ENCODE data around the gene KRT82. TPM values are rescaled to one million over a fixed set of nuclear protein-coding genes. Genes with fewer than 3 reads are reported as not detected.
A peak's percentile ranks its signal among the peaks of the same experiment; 100 is the strongest.

Gene KRT82
- total and polyA plus RNA-seq, 2 of the 8 experiments (the other 6 are each of a cell fraction or from before 2014, with no cell fraction given), result not detected

- Histone ChIP-seq H3K27me3 (replicated peaks in 1 of 4; ENCODE audit: control insufficient read depth in 3 of 4, extremely low read depth in 1 of 4, insufficient read depth in 3 of 4, low read length in 3 of 4) (no peaks in the 10 kb centered on the region), H3K36me3 (ENCODE audit: control insufficient read depth in 2 of 4, insufficient read depth in 4 of 4, low read length in 3 of 4) (no peaks in the 10 kb centered on the region), H3K4me3 (ENCODE audit: extremely low read depth in 1 of 4, insufficient read depth in 2 of 4, low read depth in 3 of 4, low read length in 4 of 4) (no peak overlapping the region), H4K20me1 (replicated peaks in 1 of 2; ENCODE audit: control insufficient read depth in 1 of 2, insufficient read depth in 2 of 2, low read length in 2 of 2) (peaks cover 0 to 2% of the 10 kb centered on the region in 2 experiments), H2BK12ac (ENCODE audit: low read depth, low read length) (no peak overlapping the region), H3K56ac (replicated peaks; ENCODE audit: insufficient read length, low read depth, low read length) (no peak overlapping the region), H3K79me2 (ENCODE audit: control insufficient read depth in 1 of 2, insufficient read depth in 2 of 2, low read length in 2 of 2) (no peaks in the 10 kb centered on the region), H3K4me1 (replicated peaks in 1 of 4; ENCODE audit: control insufficient read depth in 3 of 4, insufficient read depth in 4 of 4, low read length in 3 of 4) (no peaks in the 10 kb centered on the region), H2BK20ac (ENCODE audit: low read length) (no peak overlapping the region), H4K5ac (ENCODE audit: insufficient read length, low read depth, low read length) (no peak overlapping the region), H3K23ac (ENCODE audit: insufficient read length) (no peak overlapping the region), H3K27ac (ENCODE audit: low read depth, low read length) (no peak overlapping the region), H3K9ac (replicated peaks in 1 of 4; ENCODE audit: extremely low read depth in 1 of 4, low read depth in 3 of 4, low read length in 3 of 4) (no peak overlapping the region), H2BK120ac (replicated peaks; ENCODE audit: low read depth, low read length) (no peak overlapping the region), H3K79me1 (ENCODE audit: low read depth, low read length) (no peaks in the 10 kb centered on the region), H2AFZ (ENCODE audit: low read length) (no peak overlapping the region), H3K18ac (ENCODE audit: extremely low read depth, low read length) (no peak overlapping the region), H2AK5ac (ENCODE audit: low read depth, low read length) (no peak overlapping the region), H3K23me2 (ENCODE audit: low read depth, low read length) (no peaks in the 10 kb centered on the region), H4K91ac (replicated peaks; ENCODE audit: insufficient read length, low read length) (no peak overlapping the region), H2BK15ac (ENCODE audit: low read length) (0 out of 2 replicates have a peak overlapping the region, but pooled peaks have one; percentile 6), H3K14ac (ENCODE audit: insufficient read length) (no peak overlapping the region), H3K9me3 (ENCODE audit: insufficient read depth in 2 of 2, low read depth in 1 of 2, low read length in 1 of 2) (no peaks in the 10 kb centered on the region), H3K4ac (replicated peaks; ENCODE audit: insufficient read length, low read depth, low read length) (no peak overlapping the region), H4K8ac (ENCODE audit: extremely low read depth, insufficient read depth, low read length) (no peak overlapping the region), H3K4me2 (ENCODE audit: insufficient read depth in 1 of 2, low read depth in 2 of 2, low read length in 2 of 2) (no peak overlapping the region), H2BK5ac (ENCODE audit: low read depth, low read length) (no peak overlapping the region)
- ChIA-PET POLR2A (ENCODE audit: partially characterized antibody) (no interaction called here), CTCF (ENCODE audit: partially characterized antibody) (interaction anchor here (0.6 to 8.6 kb wide), 33 partner anchors 9 to 872 kb away, joined by 3 to 105 read pairs (median 4); partner anchors contain the start of gene KRT84)
- 89% methylated on average over 12 of the region's 12 CpGs; no CpG with 5 or more reads in 1 of the 2 experiments for WGBS, 2 experiments (ENCODE audit: extremely low coverage in 1 of 2, insufficient coverage in 1 of 2, insufficient read length in 1 of 2, insufficient replicate concordance in 2 of 2, low coverage in 1 of 2, low lambda C conversion rate in 2 of 2, missing lambda C conversion rate in 1 of 2)
- no peak for FAIRE-seq
- DNase-seq (ENCODE audit: low read depth in 1 of 2, low spot score in 2 of 2), result no peak
- TF ChIP-seq E2F6 (IDR thresholded peaks at IDR 0.05) (no peak), TEAD4 (IDR thresholded peaks at IDR 0.05; ENCODE audit: low read depth, low read length) (no peak), RFX5 (IDR thresholded peaks at IDR 0.05; ENCODE audit: borderline replicate concordance, low read depth, low read length) (no peak), GTF2F1 (IDR thresholded peaks at IDR 0.05; ENCODE audit: borderline replicate concordance, low read depth, low read length) (no peak), SP1 (IDR thresholded peaks at IDR 0.05; ENCODE audit: low read depth, low read length) (no peak), CTBP2 (IDR thresholded peaks at IDR 0.05; ENCODE audit: borderline replicate concordance, insufficient read depth, insufficient read length, low read length) (no peak), CTCF (IDR thresholded peaks at IDR 0.05; ENCODE audit: control extremely low read depth in 1 of 3, insufficient read depth in 1 of 3, low read depth in 1 of 3, low read length in 3 of 3) (no peak), CBX5 (IDR thresholded peaks at IDR 0.05; ENCODE audit: low read depth, low read length) (no peak), KDM1A (IDR thresholded peaks at IDR 0.05; ENCODE audit: borderline replicate concordance, low read length) (no peak)
Measured at GRCh38 chr12:52370926-52371608, 35.1 kb downstream of the KRT82 start.
